Activated CD8-positive, alpha-beta memory T cell treated with anti-CD3 and anti-CD28 coated beads, Interleukin-2, amount 50 U/mL, for 1 hour (primary cell): Measurements from ENCODE around the gene NAPEPLD.
"Not testable (repeated sequence)": the region's sequence is repeated elsewhere in the genome, so short reads cannot be mapped to it uniquely, and the experiment has no call there.

ENCODE experiments used
- DNase-seq: peaks from one replicate; pipeline ENCODE4 v3.0.0-alpha.2; 2020; ENCODE audit errors: extremely low read depth

Gene NAPEPLD

DNA sequence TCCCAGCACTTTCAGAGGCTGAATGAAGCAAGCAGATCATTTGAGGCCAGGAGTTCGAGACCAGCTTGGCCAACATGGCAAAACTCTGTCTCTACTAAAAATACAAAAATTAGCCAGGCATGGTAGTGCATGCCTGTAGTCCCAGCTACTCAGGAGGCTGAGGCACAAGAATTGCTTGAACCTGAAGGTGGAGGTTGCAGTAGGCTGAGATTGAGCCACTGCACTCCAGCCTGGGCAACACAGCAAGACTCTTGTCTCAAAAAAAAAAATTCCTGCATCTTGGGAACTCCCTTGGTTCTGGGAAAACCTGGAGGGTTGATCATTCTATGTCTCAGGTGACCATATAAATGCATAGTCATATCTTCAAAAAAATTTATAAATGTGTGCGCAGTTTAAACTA, 4.1 kb downstream of the NAPEPLD start:
- not testable (repeated sequence) for DNase-seq

DNA sequence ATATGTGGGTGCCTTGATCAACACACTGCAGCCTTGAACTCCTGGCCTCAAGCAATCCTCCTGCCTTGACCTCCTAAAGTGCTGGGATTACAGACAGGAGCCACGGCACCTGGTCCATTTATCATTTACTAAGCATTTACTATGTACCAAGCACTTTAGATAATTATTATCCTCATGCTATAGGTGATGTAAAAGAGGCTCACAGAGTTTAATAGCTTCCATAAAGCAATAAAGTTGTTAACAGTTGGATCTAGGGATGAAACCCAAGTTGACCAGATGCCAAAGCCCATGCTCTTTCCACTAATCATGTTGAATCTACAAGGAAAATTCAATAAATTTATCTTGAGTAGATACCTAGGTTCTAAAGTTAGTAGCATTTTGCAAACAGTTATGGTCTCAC, 5.0 kb downstream of the NAPEPLD start:
- no peak for DNase-seq

DNA sequence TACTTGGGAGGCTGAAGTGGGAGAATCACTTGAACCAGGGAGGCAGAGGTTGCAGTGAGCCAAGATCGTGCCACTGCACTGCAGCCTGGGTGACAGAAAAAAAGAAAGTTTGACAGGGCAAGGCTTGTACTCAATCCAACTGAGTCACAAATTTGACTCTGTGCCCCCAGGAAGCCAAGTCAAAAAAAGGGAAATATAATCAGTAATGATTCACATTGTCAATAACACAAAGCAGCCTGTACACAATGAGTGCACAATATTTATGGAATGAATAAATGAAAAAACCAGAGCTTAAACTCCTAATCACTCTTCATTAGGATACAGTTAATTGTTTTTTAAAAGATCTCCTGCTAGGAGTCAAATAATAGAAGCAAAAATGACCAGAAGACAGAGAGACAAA, 6.4 kb downstream of the NAPEPLD start:
- no peak for DNase-seq

DNA sequence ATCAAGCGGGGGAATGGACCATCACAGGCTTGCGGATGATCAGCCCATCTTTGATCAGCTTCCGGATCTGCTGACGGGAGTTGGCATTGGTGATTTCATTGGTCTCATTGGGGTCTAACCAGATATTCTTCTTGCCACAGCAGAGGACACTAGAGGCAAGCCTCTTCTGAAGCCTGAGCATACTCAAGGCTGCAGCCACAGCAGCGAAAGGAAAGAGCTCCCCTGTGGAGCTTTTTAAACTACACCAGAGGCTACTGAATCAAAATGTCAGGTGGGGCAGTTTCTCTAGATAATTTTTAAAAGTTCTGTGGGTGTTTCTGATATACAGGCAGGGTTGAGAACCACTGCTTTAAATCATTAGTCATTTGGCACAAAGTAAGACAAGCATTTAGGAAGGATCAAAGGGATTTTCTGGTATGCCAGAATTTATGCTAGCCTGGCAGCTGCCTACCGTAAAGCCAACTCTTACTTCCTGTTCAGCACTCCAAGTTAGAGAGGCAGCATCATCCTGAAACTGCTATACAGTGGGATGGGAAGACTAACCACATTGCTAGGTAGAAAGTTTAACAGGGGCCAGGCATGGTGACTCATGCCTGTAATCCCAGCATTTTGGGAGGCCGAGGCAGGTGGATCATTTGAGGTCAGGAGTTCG, 7.0 kb downstream of the NAPEPLD start:
- DNase-seq = no peak

DNA sequence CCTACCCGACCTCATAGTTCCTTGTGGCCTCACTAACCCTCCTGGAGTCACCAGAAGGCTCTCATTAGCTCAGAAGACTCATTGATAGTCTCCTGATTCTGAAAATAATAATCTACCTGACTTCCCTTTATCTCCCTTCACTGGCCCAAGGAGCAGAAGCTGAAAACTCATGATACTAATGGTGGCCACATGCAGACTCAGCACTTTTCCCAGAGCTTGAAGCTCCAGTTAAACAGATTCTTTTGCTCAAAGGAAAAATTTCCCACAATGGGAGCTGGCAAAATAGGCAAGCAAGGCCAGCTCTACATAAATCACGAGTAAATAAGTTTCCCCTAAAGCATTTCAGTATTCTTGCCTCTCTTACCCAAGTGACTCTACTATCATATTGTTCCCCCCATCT, 8.2 kb downstream of the NAPEPLD start:
- DNase-seq = no peak

DNA sequence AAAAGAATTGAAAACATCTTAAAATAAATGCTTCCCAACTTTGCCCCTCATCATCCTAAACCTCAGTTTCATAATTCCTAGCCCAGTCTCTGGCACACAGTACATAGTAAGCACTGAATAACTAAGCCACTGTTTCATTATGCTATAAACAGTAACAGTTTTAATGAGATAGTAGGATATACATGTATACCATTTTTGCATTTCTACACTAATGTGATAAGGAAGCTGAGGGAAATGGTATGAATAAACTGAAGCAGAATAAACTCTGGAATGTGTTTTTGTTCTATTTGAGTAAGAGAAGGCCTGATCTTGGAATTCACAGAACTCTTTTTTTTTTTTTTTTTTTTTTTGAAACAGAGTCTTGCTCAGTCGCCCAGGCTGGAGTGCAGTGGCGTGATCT, 8.8 kb downstream of the NAPEPLD start:
- DNase-seq = no peak

DNA sequence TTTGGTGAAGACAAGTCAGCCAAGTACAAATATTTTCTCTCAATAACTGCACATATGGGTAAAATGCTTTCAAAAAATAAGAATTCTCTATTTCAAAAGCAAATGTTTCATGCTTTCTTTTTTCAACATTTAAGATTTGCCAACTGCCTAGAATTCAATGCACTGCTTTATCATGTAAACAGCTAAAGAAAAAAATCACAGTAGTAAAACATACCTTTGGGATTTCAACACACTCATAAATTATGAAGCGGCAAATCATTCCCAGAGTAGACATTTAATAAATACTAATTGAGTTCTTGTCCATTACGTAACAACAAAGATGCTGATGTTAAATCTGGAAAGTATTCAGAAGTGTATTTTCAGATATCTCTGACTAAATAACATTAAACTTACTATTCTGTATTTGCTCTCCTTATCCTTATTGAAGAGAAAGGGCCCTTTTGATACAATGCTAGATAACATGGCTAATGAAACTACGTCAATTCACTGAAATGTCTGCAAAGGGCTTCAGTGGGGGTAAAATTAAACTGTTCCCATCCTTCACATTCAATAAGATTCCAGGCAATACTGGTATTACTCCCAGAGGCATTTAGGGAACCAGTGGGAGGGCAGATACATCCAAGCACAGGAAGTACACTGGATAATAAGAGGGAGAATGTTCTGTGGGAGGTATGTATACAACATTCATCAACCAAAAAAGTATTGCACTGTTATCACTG, 13.9 kb downstream of the NAPEPLD start:
- DNase-seq = no peak

DNA sequence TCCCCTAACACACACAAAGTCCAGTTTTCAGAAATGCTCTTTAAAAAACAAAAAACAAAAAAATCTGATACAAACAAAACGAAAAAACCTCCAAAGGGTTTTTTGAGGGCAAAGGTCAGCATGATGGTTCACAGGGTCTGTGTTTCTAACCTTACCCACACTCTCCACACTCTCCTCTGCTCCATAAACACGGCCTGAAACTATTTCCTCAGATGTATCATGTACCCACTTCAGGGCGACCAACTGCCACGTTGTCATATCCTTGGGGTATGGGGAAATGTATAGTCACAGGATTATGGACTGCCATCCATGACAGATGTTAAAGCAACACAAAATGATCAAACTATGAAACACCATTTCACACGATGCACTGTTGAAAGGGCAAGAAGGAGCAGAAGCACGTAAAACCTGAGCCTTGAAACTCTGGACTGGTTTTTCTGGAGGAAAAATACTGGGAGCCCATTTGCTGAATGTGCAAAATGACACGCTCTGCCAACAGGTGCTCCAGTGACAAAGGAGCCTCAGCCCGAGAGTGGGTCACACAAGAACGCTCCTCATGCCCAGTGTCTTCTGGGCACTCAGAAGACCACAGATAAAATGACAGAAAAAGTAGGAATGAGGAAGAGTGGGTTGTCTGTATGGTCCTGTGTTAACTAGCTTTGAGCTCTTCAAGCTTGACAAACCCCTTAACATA, 15.8 kb downstream of the NAPEPLD start:
- no peak for DNase-seq

DNA sequence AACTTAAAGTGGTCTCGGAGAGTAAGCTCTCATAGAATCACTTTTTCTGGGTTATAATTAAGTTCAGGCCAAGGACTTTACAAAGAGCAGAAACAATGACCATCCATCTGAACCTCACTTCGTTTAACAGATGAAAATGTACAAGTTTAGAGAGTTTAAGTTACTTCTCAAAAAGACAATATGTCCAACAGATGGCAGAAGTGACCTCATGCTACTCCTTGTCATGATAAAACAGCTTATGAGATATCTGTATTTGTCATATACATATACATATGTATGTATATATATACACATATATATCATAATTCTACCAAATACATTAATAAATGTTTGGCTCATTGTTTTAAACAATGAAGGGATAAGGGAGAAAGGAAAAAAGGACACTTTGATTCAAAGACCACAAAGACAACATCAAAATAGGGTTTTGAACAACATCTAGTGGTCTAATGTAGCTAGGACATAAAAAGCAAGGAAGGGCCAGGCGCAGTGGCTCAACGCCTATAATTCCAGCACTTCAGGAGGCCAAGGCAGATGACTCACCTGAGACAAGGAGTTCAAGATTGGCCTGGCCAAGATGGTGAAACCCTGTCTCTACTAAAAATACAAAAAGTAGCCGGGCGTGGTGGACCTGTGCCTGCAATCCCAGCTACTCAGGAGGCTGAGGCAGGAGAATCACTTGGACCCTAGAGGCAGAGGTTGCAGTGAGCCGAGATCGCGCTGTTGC, 17.8 kb downstream of the NAPEPLD start:
- DNase-seq = no peak

DNA sequence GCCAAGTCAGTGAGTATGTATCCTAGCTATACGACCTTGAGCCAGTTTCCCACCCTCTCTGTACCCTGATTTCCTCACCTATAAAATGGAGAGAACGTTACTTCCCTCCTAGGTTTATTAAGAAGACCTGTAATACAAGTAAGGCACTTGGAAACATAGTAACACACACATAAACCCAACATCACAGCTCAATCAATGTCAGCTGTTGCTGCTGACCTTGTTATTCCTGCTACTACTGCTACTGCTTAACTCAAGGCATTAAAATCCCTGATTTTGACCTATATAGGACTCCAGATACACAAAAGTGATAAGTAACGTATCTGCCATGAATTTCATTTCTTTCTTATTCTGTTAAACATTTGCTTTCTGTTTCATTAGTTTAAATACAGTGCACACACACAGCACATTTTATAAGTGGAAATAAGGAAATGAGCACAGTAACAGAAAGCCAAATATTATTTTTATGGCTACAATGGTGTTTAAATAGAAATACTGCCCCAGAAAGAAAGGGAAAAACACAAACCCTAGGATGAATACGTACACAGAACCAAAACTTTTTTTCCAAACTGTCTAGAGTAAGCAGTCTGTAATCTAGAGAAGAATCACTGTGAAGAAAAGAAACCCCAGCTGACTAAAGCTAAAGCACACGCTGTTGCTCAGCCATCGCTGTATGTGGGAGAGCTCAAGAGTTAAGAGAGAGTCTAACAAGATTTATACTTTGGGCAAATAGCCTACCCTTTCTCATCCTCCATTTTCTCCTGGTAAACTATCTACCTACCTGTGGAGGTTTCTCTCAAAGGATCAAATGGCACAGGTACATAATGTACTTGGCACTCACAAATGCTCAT, 19.0 kb downstream of the NAPEPLD start:
- DNase-seq = no peak

DNA sequence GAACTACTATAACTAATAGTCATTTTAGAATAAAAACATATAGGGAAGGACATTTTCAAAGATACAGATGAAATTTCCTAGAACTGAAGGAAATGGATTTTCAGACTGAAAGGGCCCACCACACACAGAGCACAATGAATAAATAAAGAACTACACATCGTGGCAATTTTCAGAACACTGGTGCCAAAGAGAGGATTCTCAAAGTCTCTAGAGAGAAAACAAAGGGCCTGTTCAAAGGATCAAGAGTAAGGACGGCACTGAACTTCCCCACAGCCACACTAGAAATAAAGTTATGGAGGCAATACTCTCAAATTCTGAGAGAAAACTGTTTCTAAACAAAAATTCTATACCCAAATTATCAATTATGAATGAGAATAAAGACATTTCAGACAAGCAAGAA, 21.9 kb downstream of the NAPEPLD start:
- no peak for DNase-seq

DNA sequence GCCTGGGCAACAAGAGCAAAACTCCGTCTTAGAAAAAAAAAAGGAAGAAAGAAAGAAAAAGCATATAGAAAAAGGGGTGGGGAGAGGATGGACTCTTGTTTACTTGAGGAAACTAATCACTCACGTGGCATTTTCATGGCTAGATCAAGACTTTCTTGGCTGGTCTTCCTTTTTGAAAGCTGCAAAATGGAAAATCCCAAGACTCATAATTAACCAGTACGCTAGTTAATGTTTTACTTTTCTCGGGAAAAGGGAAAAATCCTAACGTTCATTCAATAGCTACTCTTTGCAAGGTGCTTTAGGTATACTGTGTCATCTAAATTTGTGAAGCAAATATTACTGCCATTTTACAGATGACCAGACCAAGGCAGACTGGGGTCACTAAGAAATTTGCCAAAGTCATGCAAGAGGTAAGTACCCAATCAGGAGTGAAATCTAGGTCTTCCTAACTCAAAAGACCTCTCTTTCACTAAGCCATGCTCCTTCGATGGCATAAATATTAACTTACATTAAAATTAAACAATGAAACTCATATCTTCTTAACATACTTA, 24.4 kb downstream of the NAPEPLD start:
- DNase-seq = no peak

DNA sequence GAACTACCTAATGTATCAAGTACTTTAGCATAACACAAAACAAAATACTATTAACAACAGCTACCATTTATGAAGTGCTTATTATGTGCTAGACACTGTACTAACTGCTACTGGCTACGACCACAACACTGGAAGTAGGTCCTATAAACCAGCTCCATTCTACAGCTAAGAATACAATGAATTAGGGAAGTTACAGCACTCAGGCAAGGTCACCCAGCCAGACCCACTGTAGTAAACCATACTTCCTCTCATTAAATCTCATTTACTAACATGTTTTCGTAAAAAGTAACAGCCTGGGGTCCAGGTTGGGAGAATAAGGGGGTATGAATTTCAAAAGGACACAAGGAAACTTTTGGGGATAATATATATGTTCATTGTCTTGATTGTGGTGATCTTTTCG, 25.4 kb downstream of the NAPEPLD start:
- no peak for DNase-seq

DNA sequence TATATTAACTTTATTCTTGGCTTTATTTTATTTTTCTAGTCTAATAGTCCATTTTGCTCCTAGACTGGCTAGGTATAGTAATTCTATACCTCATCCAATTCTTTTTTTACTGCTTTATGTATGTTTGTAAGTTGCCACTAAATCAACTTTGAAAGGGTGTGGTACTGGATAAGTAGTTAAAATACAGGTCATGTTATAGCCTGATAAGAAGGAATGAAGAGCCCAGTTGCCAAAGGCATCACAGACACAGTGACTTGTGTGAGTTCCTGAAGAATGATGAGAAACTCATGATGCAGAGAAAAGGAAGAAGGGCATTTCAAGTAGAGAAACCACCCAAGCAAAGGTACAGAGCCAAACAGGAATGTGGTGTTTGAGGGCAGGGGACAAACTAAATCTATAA, 27.3 kb downstream of the NAPEPLD start:
- DNase-seq = no peak

DNA sequence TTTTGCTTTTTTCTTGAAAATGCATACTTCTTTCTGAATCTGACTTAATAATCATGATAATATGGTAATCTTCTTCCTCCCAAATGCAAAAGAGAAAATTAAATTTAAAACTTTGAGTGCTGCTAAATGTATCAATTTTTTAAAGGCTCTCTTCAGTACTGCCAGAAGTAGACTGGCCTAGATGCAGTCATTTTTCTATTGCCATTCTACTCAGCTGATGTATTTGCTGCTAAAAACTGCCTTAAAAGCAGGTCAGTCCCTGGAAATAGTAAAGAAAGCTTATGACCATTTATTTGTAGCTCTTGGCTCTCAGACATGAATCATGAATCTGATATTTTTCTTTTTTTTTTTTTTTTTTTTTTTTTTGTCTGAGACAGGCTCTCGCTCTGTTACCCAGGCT, 28.5 kb downstream of the NAPEPLD start:
- no peak for DNase-seq

DNA sequence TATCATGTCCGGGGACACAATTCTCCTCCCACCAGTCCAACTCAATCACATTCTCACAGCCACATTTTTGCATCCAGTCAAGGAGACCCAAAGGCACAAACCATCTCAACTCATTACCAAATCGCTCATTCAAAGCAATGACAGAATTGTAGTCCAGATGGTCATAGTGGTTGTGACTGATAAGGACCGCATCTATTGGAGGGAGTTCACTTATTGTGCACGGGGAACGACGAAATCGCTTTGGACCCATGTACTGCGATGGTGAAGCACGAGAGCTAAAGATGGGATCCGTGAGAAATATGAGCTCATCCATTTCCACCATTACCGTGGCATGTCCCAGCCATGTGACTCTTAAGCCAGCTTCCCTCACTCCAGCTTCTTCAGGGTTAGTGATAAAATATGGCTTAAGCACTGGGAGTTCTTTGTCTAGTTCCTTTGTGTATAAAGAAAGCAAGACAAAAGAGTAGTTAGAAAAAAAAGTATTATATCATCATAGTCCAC, 29.1 kb downstream of the NAPEPLD start:
- no peak for DNase-seq

DNA sequence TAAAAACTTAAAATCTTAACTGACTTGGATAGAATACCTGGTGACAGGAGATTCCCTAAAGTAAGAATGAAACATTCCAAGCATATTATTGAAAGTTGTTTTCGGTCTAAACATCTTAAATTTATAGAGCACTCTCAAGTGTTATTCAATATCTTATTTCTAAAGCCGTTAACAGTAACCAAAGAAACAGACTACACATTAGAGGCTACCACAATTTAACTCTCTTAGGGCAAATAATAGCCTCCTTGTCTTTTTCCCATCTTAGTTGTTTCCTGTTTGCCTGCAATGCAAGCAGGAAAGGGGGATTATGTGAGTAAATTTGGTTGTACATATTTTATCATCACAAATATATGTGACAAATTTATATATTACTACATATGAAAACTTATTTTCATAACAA, 31.4 kb downstream of the NAPEPLD start:
- no peak for DNase-seq

DNA sequence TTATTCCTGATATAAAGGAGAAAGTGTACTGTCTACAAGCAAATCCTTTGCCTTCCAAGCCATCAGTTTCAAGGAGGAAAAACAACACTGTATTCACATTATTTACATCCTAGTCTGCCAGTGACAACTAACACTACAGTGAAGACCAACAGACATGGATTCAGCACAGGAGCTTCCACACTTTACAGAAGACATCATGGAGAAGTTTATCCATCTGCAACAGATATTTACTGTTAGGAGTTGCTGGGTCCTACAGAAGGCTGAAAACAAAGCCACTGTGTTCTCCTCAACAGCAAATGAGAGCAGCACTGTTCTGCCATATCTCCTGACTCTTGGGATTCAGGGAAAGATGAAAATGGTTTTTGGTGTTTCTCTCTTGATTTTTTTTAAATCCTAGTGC, 31.9 kb downstream of the NAPEPLD start:
- DNase-seq = no peak

DNA sequence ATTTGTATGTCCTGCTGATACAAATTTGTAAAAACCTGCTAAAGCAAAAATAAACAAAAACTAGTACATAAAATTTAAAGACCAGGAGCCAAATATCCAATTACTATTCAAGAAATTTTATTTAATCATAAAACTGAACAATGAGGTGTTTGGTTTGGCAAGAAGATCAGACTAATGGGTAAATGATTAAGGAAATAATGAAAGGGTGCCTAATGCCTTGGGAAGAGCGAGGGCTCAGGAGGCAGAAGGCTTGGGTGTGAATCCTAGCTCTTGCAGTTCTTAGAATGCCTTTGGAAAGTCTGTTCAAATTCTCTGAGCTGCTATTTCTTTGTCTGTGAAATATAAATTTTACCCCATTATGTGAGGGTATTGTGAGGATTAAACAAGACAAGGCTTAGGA, 32.4 kb downstream of the NAPEPLD start:
- no peak for DNase-seq

DNA sequence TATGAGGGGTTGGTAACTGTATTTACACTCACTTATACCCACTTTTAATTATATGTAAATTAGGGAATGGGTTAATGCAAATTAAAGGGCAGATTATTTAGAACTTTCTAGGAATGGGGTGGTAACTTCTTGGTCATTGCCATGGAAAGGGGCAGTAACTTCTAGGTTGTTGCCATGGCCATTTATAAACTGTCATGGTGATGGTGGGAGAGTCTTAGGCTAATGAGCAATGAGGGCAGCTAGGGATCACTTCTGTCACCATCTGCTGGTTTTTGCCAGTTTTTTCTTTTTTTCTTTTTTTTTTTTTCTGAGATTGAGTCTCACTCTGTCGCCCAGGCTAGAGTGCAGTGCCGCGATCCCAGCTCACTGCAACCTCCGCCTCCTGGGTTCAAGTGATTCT, 33.1 kb downstream of the NAPEPLD start:
- no peak for DNase-seq

DNA sequence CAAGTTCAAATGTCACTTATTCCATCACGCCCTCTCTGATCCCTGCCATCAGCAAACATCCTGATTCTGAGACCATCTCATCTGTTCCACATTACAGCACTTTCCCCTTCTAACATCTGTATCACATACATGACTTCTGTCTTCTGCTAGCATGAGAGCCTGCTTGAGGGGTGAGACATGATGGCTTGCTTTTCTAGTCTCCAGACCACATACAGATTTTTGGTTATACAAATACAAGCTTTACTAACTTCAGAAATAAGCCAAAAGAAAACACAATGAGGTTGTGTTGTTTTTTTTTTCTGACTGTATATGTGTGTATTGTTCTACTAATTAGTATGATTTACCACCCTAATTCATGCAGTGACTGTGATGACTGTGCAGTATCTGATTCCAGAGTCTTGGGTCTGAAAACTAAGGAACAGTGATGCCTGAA, 34.3 kb downstream of the NAPEPLD start:
- no peak for DNase-seq
